ENCODE results near the gene TXNDC8. TPM values are rescaled to one million over a fixed set of nuclear protein-coding genes. Genes with fewer than 3 reads are reported as not detected.

Gene TXNDC8
- total RNA-seq, 1 donor = not detected

DNA sequence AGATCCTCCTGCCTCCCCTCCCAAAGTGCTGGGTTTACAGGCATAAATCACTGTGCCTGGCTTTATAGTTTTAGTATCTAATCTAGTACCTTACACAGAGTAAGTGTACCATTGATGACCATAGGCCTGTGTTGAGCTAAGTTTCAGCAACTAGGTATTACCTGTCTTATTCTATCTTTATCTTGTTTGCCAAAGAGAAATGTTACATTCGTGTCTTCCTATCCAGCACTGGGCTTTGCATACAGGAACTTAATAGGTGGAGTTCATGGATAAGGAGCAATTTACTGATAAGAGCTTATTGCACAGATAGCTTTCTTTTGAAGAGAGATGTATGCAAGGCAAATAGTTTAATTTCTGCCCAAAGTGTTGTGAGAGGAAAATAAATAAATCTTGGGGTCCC lies 30.5 kb downstream of the TXNDC8 start:
- DNase-seq (ENCODE audit: insufficient read length, low spot score, missing footprints) = no peak
- Histone ChIP-seq H3K9me3 (ENCODE audit: low read depth, low read length) (no peaks in the 10 kb centered on the region), H4K20me1 (ENCODE audit: insufficient read depth, low read length) (no peaks in the 10 kb centered on the region), H3K79me2 (ENCODE audit: insufficient read depth, low read length) (no peaks in the 10 kb centered on the region), H2AFZ (ENCODE audit: low read length) (no peak overlapping the region), H3K36me3 (ENCODE audit: insufficient read depth, low read length) (no peaks in the 10 kb centered on the region), H3K4me1 (ENCODE audit: insufficient read depth, low read length) (no peaks in the 10 kb centered on the region), H3K4me3 (ENCODE audit: insufficient read depth, low read length) (no peak overlapping the region), H3K4me2 (ENCODE audit: insufficient read depth, low read length) (no peak overlapping the region), H3K27me3 (ENCODE audit: insufficient read depth, low read length) (no peaks in the 10 kb centered on the region), H3K27ac (ENCODE audit: low read depth, low read length) (no peak overlapping the region)
- no peak for TF ChIP-seq CTCF (IDR thresholded peaks at IDR 0.05; ENCODE audit: extremely low read depth, low read depth, low read length)

- no peak overlapping the region for H3K4me2 ChIP-seq (ENCODE audit: insufficient read depth, low read length)
- DNase-seq (ENCODE audit: insufficient read length, low spot score, missing footprints) = no peak
- H3K4me1 ChIP-seq (ENCODE audit: insufficient read depth, low read length) = no peaks in the 10 kb centered on the region
- peak overlapping the region; percentile 47 for H2AFZ ChIP-seq (ENCODE audit: low read length)
- no peaks in the 10 kb centered on the region for H3K27me3 ChIP-seq (ENCODE audit: insufficient read depth, low read length)
- H3K9me3 ChIP-seq (ENCODE audit: low read depth, low read length) = no peaks in the 10 kb centered on the region
- H3K79me2 ChIP-seq (ENCODE audit: insufficient read depth, low read length) = no peaks in the 10 kb centered on the region
- H3K4me3 ChIP-seq (ENCODE audit: insufficient read depth, low read length) = no peak overlapping the region
- H4K20me1 ChIP-seq (ENCODE audit: insufficient read depth, low read length) = no peaks in the 10 kb centered on the region
- H3K27ac ChIP-seq (ENCODE audit: low read depth, low read length) = no peak overlapping the region
- TF ChIP-seq CTCF (IDR thresholded peaks at IDR 0.05; ENCODE audit: extremely low read depth, low read depth, low read length) = no peak
- no peaks in the 10 kb centered on the region for H3K36me3 ChIP-seq (ENCODE audit: insufficient read depth, low read length)
These were observed 34.5 kb downstream of the TXNDC8 start for GRCh38 chr9:110303133-110303532.

DNA sequence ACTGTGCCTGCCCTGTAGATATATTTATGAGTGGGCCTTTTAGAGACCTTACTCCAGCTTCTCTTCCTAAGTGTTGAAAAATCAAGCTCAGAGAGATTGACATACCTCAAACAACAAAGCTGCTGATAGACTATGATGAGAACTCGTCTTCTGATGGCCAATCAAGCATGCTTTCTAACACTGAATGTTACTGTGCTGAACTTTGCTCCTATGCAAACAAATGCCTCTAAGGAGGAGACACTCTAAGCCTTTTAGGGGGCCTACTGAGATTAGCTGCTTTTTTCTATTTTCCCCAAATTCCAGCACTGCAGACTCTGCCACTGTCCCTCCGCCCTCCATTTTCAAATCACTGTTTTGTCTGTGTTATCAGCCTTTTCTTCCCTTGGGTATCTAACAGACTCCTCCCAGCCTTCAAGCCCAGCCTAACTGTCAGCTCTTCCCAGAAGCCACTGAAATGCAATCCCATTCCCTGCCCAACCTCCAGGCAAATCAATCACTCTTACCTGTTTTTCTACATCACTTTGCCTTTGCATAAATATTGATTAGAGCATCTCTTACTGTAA lies 39.5 kb downstream of the TXNDC8 start:
- Histone ChIP-seq H3K4me1 (ENCODE audit: insufficient read depth, low read length) (no peaks in the 10 kb centered on the region), H2AFZ (ENCODE audit: low read length) (no peak overlapping the region), H3K27me3 (ENCODE audit: insufficient read depth, low read length) (no peaks in the 10 kb centered on the region), H3K36me3 (ENCODE audit: insufficient read depth, low read length) (no peaks in the 10 kb centered on the region), H4K20me1 (ENCODE audit: insufficient read depth, low read length) (no peaks in the 10 kb centered on the region), H3K79me2 (ENCODE audit: insufficient read depth, low read length) (no peaks in the 10 kb centered on the region), H3K4me3 (ENCODE audit: insufficient read depth, low read length) (no peak overlapping the region), H3K4me2 (ENCODE audit: insufficient read depth, low read length) (no peak overlapping the region), H3K27ac (ENCODE audit: low read depth, low read length) (no peak overlapping the region), H3K9me3 (ENCODE audit: low read depth, low read length) (no peaks in the 10 kb centered on the region)
- TF ChIP-seq CTCF (IDR thresholded peaks at IDR 0.05; ENCODE audit: extremely low read depth, low read depth, low read length) = no peak
- DNase-seq (ENCODE audit: insufficient read length, low spot score, missing footprints) = no peak

DNA sequence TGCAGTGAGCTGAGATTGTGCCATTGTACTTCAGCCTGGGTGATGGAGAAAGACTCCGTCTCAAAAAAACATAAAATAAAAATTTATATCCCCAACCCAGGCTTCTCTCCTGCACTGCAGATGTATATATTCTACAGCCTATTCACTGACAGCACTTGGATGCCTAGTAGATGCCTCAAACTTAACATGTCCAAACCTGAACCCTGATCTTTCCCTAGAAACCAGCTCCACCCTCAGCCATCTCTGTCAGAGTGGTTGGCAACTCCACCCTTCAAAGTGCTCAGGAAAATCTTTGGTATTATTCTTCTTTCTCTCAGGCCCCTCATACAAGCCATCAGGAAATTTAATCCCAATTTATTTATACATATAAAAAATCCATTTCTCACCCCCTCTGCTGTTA lies 44.4 kb downstream of the TXNDC8 start:
- Histone ChIP-seq H3K4me2 (ENCODE audit: insufficient read depth, low read length) (no peak overlapping the region), H3K4me3 (ENCODE audit: insufficient read depth, low read length) (no peak overlapping the region), H3K27ac (ENCODE audit: low read depth, low read length) (no peak overlapping the region), H3K36me3 (ENCODE audit: insufficient read depth, low read length) (no peaks in the 10 kb centered on the region), H4K20me1 (ENCODE audit: insufficient read depth, low read length) (no peaks in the 10 kb centered on the region), H2AFZ (ENCODE audit: low read length) (no peak overlapping the region), H3K79me2 (ENCODE audit: insufficient read depth, low read length) (no peaks in the 10 kb centered on the region), H3K27me3 (ENCODE audit: insufficient read depth, low read length) (no peaks in the 10 kb centered on the region), H3K9me3 (ENCODE audit: low read depth, low read length) (no peaks in the 10 kb centered on the region), H3K4me1 (ENCODE audit: insufficient read depth, low read length) (no peaks in the 10 kb centered on the region)
- no peak for TF ChIP-seq CTCF (IDR thresholded peaks at IDR 0.05; ENCODE audit: extremely low read depth, low read depth, low read length)
- DNase-seq (ENCODE audit: insufficient read length, low spot score, missing footprints) = no peak
